ENCODE data around the gene CEP128. TPM values are rescaled to one million over a fixed set of nuclear protein-coding genes. Genes with fewer than 3 reads are reported as not detected.

The CEP128 gene
- total RNA-seq, 1 experiment from 2014 or later: 16.7 TPM

- Mint-ChIP-seq H3K9me3 (ENCODE audit: unreplicated experiment) (no peaks in the 10 kb centered on the region), H3K4me3 (ENCODE audit: unreplicated experiment) (no peak overlapping the region), H3K27me3 (ENCODE audit: insufficient read depth, unreplicated experiment) (no peaks in the 10 kb centered on the region), H3K27ac (ENCODE audit: unreplicated experiment) (no peak overlapping the region), H3K4me1 (ENCODE audit: low read depth, unreplicated experiment) (no peaks in the 10 kb centered on the region), H3K36me3 (ENCODE audit: insufficient read depth, unreplicated experiment) (no peaks in the 10 kb centered on the region)
- Histone ChIP-seq H3K9me3 (no peaks in the 10 kb centered on the region), H3K4me1 (no peaks in the 10 kb centered on the region), H3K4me3 (ENCODE audit: low read depth, low read length) (no peak overlapping the region), H3K36me3 (ENCODE audit: control insufficient read depth, insufficient read depth, low read length) (no peaks in the 10 kb centered on the region), H3K27me3 (replicated peaks; ENCODE audit: control insufficient read depth, insufficient read depth, low read length) (no peaks in the 10 kb centered on the region)
- intact Hi-C loops (cut with micrococcal nuclease; ENCODE audit: unreplicated experiment): no loop called here
- ChIA-PET CTCF (no interaction called here), POLR2A (no interaction called here)
- no peak for DNase-seq
- BruUV-seq (replicated peaks): no TSS peak
- no peak for TF ChIP-seq CTCF (IDR thresholded peaks at IDR 0.05; ENCODE audit: insufficient read depth in 1 of 2, low read depth in 1 of 2, low read length in 1 of 2, severe bottlenecking in 1 of 2, unreplicated experiment in 1 of 2)
Measured at GRCh38 chr14:80608563-80608962, 333.0 kb downstream of the CEP128 start.

- no peaks in the 10 kb centered on the region for H3K9me3 ChIP-seq
- H3K4me3 ChIP-seq (ENCODE audit: low read depth, low read length): no peak overlapping the region
- no peaks in the 10 kb centered on the region for H3K27me3 ChIP-seq (replicated peaks; ENCODE audit: control insufficient read depth, insufficient read depth, low read length)
- H3K4me3 Mint-ChIP-seq (ENCODE audit: unreplicated experiment): no peak overlapping the region
- TF ChIP-seq CTCF (IDR thresholded peaks at IDR 0.05; ENCODE audit: insufficient read depth in 1 of 2, low read depth in 1 of 2, low read length in 1 of 2, severe bottlenecking in 1 of 2, unreplicated experiment in 1 of 2): no peak
- no peaks in the 10 kb centered on the region for H3K27me3 Mint-ChIP-seq (ENCODE audit: insufficient read depth, unreplicated experiment)
- no peak for DNase-seq
- H3K36me3 ChIP-seq (ENCODE audit: control insufficient read depth, insufficient read depth, low read length): no peaks in the 10 kb centered on the region
- no peaks in the 10 kb centered on the region for H3K4me1 ChIP-seq
- no peaks in the 10 kb centered on the region for H3K9me3 Mint-ChIP-seq (ENCODE audit: unreplicated experiment)
- H3K4me1 Mint-ChIP-seq (ENCODE audit: low read depth, unreplicated experiment): no peaks in the 10 kb centered on the region
- no peaks in the 10 kb centered on the region for H3K36me3 Mint-ChIP-seq (ENCODE audit: insufficient read depth, unreplicated experiment)
- H3K27ac Mint-ChIP-seq (ENCODE audit: unreplicated experiment): no peak overlapping the region
- no TSS peak for BruUV-seq (replicated peaks)
- ChIA-PET CTCF (no interaction called here), POLR2A (no interaction called here)
- intact Hi-C loops (cut with micrococcal nuclease; ENCODE audit: unreplicated experiment): no loop called here
Measured at GRCh38 chr14:80607430-80608190, 333.9 kb downstream of the CEP128 start.

- Mint-ChIP-seq H3K4me1 (ENCODE audit: low read depth, unreplicated experiment) (no peaks in the 10 kb centered on the region), H3K4me3 (ENCODE audit: unreplicated experiment) (no peak overlapping the region), H3K36me3 (ENCODE audit: insufficient read depth, unreplicated experiment) (no peaks in the 10 kb centered on the region), H3K27me3 (ENCODE audit: insufficient read depth, unreplicated experiment) (no peaks in the 10 kb centered on the region), H3K27ac (ENCODE audit: unreplicated experiment) (no peak overlapping the region), H3K9me3 (ENCODE audit: unreplicated experiment) (no peaks in the 10 kb centered on the region)
- no peaks in the 10 kb centered on the region for H3K9me3 ChIP-seq
- H3K4me1 ChIP-seq: no peaks in the 10 kb centered on the region
- no peaks in the 10 kb centered on the region for H3K36me3 ChIP-seq (ENCODE audit: control insufficient read depth, insufficient read depth, low read length)
- BruUV-seq (replicated peaks): no TSS peak
- ChIA-PET CTCF (no interaction called here), POLR2A (no interaction called here)
- intact Hi-C loops (cut with micrococcal nuclease; ENCODE audit: unreplicated experiment): no loop called here
- TF ChIP-seq CTCF (IDR thresholded peaks at IDR 0.05; ENCODE audit: insufficient read depth in 1 of 2, low read depth in 1 of 2, low read length in 1 of 2, severe bottlenecking in 1 of 2, unreplicated experiment in 1 of 2): no peak
- no peaks in the 10 kb centered on the region for H3K27me3 ChIP-seq (replicated peaks; ENCODE audit: control insufficient read depth, insufficient read depth, low read length)
- no peak overlapping the region for H3K4me3 ChIP-seq (ENCODE audit: low read depth, low read length)
- no peak for DNase-seq
Measured at GRCh38 chr14:80606347-80606772, 335.2 kb downstream of the CEP128 start.

All from Caco-2 (cell line).